NOMO-1 (cell line): ENCODE results near the gene RUVBL1.

Experiments
- DNase-seq, 2 experiments: peaks; one replicate each; lab custom pipeline; 2025; ENCODE audit not compliant: unreplicated experiment in 2 of 2; lab: John Stamatoyannopoulos, UW

The RUVBL1 gene

DNA sequence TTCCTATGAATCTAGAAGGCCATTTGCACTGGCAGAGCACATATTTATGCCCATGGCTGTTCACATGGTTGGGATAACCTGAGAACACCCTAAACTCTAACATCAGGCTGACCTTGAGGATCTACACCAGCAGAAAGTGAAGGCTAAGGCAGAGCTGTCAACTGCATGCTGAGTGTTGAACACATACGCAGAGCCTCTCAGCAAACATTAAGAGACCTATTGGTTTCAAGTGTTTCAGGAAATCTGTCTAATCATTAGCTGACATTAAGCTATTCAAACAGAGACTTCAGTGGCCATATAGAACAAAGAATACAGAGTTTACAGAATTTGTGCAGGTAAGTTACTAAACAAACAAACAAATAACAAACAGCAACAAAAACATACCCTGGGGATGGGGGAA, 87.5 kb downstream of the RUVBL1 start:
- DNase-seq, result no peak

GRCh38 chr3:128033102-128033501, 90.5 kb downstream of the RUVBL1 start:
- DNase-seq, result no peak
